Thyroid gland (tissue), 4 donors: ENCODE data around the gene THSD7B.

Experiments used
- POLR2A ChIP-seq, 2 donors: fragments of 450-650 bp; IDR thresholded peaks; one replicate each; pipeline ENCODE4 v1.6.1; 2017; ENCODE audit warnings: antibody characterized with exemption in 2 of 2, mild to moderate bottlenecking in 2 of 2, moderate library complexity in 1 of 2
- TF ChIP-seq, protein P1 (sequence below), 6 experiments: fragments of 200-600 bp in 3 of 6; fragments of 450-650 bp in 3 of 6; sonication (generic) in 3 of 6; IDR thresholded peaks; one replicate each; pipeline ENCODE4 v1.5.1; 2016 to 2019; ENCODE audit warnings: antibody characterized with exemption in 6 of 6, mild to moderate bottlenecking in 2 of 6, inconsistent platforms in 1 of 6, moderate library complexity in 1 of 6

DNA sequence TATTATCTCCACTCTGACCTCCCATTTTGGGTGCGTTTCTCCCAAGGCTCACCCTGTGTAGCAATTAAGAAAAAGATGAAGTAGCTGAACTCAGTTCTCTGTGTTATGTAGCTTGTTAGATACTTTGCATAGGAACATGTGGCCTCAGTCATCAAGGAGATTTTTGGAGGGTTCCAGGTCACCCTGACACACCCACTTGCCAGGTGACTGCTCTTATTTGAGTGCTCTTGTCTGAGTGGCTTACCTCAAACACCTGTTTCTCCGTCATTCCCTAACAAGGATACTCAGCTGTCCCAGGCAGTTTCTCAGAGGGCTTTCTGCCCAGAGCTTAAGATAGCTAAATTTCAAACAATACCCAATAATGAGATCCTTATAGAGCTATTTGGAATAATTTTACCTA is 621.7 kb downstream of the THSD7B start:
- TF ChIP-seq, protein P1, sequence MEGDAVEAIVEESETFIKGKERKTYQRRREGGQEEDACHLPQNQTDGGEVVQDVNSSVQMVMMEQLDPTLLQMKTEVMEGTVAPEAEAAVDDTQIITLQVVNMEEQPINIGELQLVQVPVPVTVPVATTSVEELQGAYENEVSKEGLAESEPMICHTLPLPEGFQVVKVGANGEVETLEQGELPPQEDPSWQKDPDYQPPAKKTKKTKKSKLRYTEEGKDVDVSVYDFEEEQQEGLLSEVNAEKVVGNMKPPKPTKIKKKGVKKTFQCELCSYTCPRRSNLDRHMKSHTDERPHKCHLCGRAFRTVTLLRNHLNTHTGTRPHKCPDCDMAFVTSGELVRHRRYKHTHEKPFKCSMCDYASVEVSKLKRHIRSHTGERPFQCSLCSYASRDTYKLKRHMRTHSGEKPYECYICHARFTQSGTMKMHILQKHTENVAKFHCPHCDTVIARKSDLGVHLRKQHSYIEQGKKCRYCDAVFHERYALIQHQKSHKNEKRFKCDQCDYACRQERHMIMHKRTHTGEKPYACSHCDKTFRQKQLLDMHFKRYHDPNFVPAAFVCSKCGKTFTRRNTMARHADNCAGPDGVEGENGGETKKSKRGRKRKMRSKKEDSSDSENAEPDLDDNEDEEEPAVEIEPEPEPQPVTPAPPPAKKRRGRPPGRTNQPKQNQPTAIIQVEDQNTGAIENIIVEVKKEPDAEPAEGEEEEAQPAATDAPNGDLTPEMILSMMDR (IDR thresholded peaks at IDR 0.05): no peak
- no peak for TF ChIP-seq POLR2A (IDR thresholded peaks at IDR 0.05)
